Measurements from ENCODE around the gene RNF5. TPM values are rescaled to one million over a fixed set of nuclear protein-coding genes. Genes with fewer than 3 reads are reported as not detected.

The RNF5 gene
- total and polyA plus RNA-seq, 2 of the 4 experiments (the other 2 are of a cell fraction) = 18.8 to 41.4 TPM

- POLR2A ChIA-PET (ENCODE audit: unreplicated experiment) = interaction anchor here (0.8 to 1.2 kb wide), 4 partner anchors 9 to 776 kb away, joined by 4 to 7 read pairs (median 4); no protein-coding TSS in a partner anchor
- 0% methylated on average over 30 of the region's 58 CpGs; no CpG with 5 or more reads in 1 of the 2 experiments for WGBS, 2 experiments (ENCODE audit: extremely low coverage in 2 of 2, insufficient read length in 1 of 2)
- TF ChIP-seq POLR2A (IDR thresholded peaks at IDR 0.05; ENCODE audit: low read depth, low read length) (peak; percentile 95), MAZ (IDR thresholded peaks at IDR 0.05; ENCODE audit: borderline replicate concordance, low read depth, low read length) (peak; percentile 72), MXI1 (IDR thresholded peaks at IDR 0.05; ENCODE audit: borderline replicate concordance, low read depth, low read length) (no peak), USF2 (IDR thresholded peaks at IDR 0.05; ENCODE audit: low read depth, low read length) (peak; percentile 10; the same call in 1 of the 2 replicates), NFE2L2 (IDR thresholded peaks at IDR 0.05; ENCODE audit: low read depth, low read length) (0 out of 2 replicates have a peak, but pooled peaks have one; percentile 7), SMC3 (IDR thresholded peaks at IDR 0.05; ENCODE audit: low read depth, low read length) (no peak; the same call in 1 of the 2 replicates), CHD1 (IDR thresholded peaks at IDR 0.05; ENCODE audit: low read depth, low read length) (peak; percentile 97), FOS (IDR thresholded peaks at IDR 0.05; ENCODE audit: low read depth, low read length) (0 out of 2 replicates have a peak, but pooled peaks have one; percentile 30), RFX5 (IDR thresholded peaks at IDR 0.05; ENCODE audit: low read depth, low read length) (0 out of 2 replicates have a peak, but pooled peaks have one; percentile 2), MAFK (IDR thresholded peaks at IDR 0.05; ENCODE audit: low read depth, low read length) (peak; percentile 92), BHLHE40 (IDR thresholded peaks at IDR 0.05; ENCODE audit: low read depth, low read length) (peak; percentile 72), RAD21 (IDR thresholded peaks at IDR 0.05; ENCODE audit: low read length) (no peak), ELK1 (IDR thresholded peaks at IDR 0.05; ENCODE audit: borderline replicate concordance, low read depth, low read length) (no peak), RCOR1 (IDR thresholded peaks at IDR 0.05; ENCODE audit: insufficient replicate concordance, low read length) (no peak)
Observed at GRCh38 chr6:32195902-32196681, 17.9 kb downstream of the RNF5 start.

More at GRCh38 chr6:32195902-32196681, 17.9 kb downstream of the RNF5 start:
- Histone ChIP-seq H2BK15ac (ENCODE audit: low read depth, low read length) (peak overlapping the region; percentile 50; the same call in 1 of the 3 replicates), H3K4me3 (ENCODE audit: insufficient read depth, low read depth, low read length) (peak overlapping the region; percentile 67), H3K4ac (ENCODE audit: low read depth, low read length) (peak overlapping the region; percentile 96), H3K27me3 (ENCODE audit: control insufficient read depth, insufficient read depth, low read length) (peaks cover 3% of the 10 kb centered on the region; the same call in 1 of the 2 replicates), H2BK20ac (ENCODE audit: low read depth, low read length) (no peak overlapping the region; the same call in 1 of the 2 replicates), H2BK5ac (ENCODE audit: low read depth, low read length, poor library complexity, severe bottlenecking) (peak overlapping the region; percentile 91), H3K4me2 (ENCODE audit: low read depth, low read length) (peak overlapping the region; percentile 86), H3K27ac (ENCODE audit: insufficient read depth, low read length) (peak overlapping the region; percentile 94), H3K9ac (ENCODE audit: low read depth, low read length) (peak overlapping the region; percentile 91), H3K79me1 (ENCODE audit: low read depth in 1 of 2, low read length in 2 of 2) (peaks cover 14 to 38% of the 10 kb centered on the region in 2 experiments), H3K14ac (replicated peaks; ENCODE audit: low read depth, low read length) (peak overlapping the region; percentile 95), H2AK5ac (ENCODE audit: low read depth, low read length) (peak overlapping the region; percentile 96), H3K9me1 (ENCODE audit: insufficient read depth, low read length) (peaks cover 25% of the 10 kb centered on the region), H2BK120ac (ENCODE audit: low read depth, low read length) (peak overlapping the region; percentile 61), H4K91ac (ENCODE audit: insufficient read depth, low read depth, low read length) (peak overlapping the region; percentile 94), H3K9me3 (ENCODE audit: control insufficient read depth, insufficient read depth, low read length) (no peaks in the 10 kb centered on the region), H4K20me1 (ENCODE audit: insufficient read depth, low read length) (no peaks in the 10 kb centered on the region), H2AFZ (replicated peaks; ENCODE audit: low read length, poor library complexity) (peak overlapping the region; percentile 98), H4K5ac (ENCODE audit: low read depth, low read length) (peak overlapping the region; percentile 77), H2AK9ac (replicated peaks; ENCODE audit: low read depth, low read length, poor library complexity) (peak overlapping the region; percentile 85), H3K23ac (ENCODE audit: low read depth, low read length) (peak overlapping the region; percentile 63), H3K4me1 (ENCODE audit: control insufficient read depth, insufficient read depth, low read length) (peaks cover 10% of the 10 kb centered on the region), H3K36me3 (ENCODE audit: control insufficient read depth, insufficient read depth, low read length) (no peaks in the 10 kb centered on the region), H3K56ac (ENCODE audit: extremely low read depth, insufficient read depth, low read length) (peak overlapping the region; percentile 89), H3K18ac (ENCODE audit: low read depth, low read length) (peak overlapping the region; percentile 70), H4K8ac (ENCODE audit: low read depth in 2 of 2, low read length in 2 of 2) (peak overlapping the region; percentile 98 to 99)
- intact Hi-C loops (cut with micrococcal nuclease) (loop anchor here (1.0 to 2.0 kb wide), 4 partner anchors 42 to 77 kb away; partner anchors contain the start of genes FKBPL and PPT2), in situ Hi-C loops (cut with MboI; ENCODE audit: low sequenced_read_pairs) (loop anchor here (25.0 kb wide), 1 partner anchor 766 kb away; the partner anchor contains the start of genes BRD2 and HLA-DMA), dilution Hi-C loops (cut with HindIII; ENCODE audit: low sequenced_read_pairs, unreplicated experiment) (no loop called here)
- ATAC-seq (ENCODE audit: low read depth) = peak; percentile 1
- no TSS peak for BruUV-seq (replicated peaks)
- DNase-seq = peak; percentile 88
- CTCF ChIA-PET = interaction anchor here (0.8 to 1.1 kb wide), 3 partner anchors 45 to 673 kb away, joined by 4 to 6 read pairs (median 4); no protein-coding TSS in a partner anchor

Measured in IMR-90 (cell line).